B cell (primary cell): ENCODE measurements around the gene ZNF304. TPM values are rescaled to one million over a fixed set of nuclear protein-coding genes. Genes with fewer than 3 reads are reported as not detected.

Source experiments
- ATAC-seq: fragments of 200-7000 bp; cut with Tn5 transposase; one replicate; pipeline ENCODE4 v1.10.0; 2021; ENCODE audit warnings: low read depth, mild to moderate bottlenecking, moderate number of reproducible peaks, moderate library complexity
- CTCF ChIA-PET: fragments of 350-600 bp; sonication (Branson Sonifier 250); formaldehyde crosslinking; loops from one replicate; lab custom pipeline; 2021; ENCODE audit warnings: antibody characterized with exemption, inconsistent platforms; lab: Charles Lee
- POLR2A ChIA-PET: fragments of 350-600 bp; sonication (Branson Sonifier 250); formaldehyde crosslinking; loops from one replicate; lab custom pipeline; 2021; ENCODE audit warnings: antibody characterized with exemption; lab: Charles Lee
- DNase-seq: peaks from one replicate; pipeline ENCODE4 v3.0.0; 2013
- H2AFZ ChIP-seq: 2 replicates; pipeline ENCODE4 v1.6.1; 2012; ENCODE audit warnings: mild to moderate bottlenecking, low read depth, low read length; ENCODE audit not compliant: insufficient read depth, poor library complexity, severe bottlenecking
- H3K27ac ChIP-seq, 2 donors: 1 replicate in 1 of 2; 2 replicates in 1 of 2; pipeline ENCODE4 v1.5.1; 2012 to 2013; ENCODE audit warnings: low read length in 2 of 2, mild to moderate bottlenecking in 2 of 2, moderate library complexity in 1 of 2
- H3K27me3 ChIP-seq, 4 experiments: fragments of 200-600 bp in 1 of 4; sonication (generic) in 1 of 4; replicated peaks in 1 of 4; 1 replicate in 2 of 4; 2 replicates in 2 of 4; pipeline versions ENCODE4 v1.6.1 to v1.7.0; 2013 to 2016; ENCODE audit warnings: low read length in 3 of 4, mild to moderate bottlenecking in 2 of 4, mixed read lengths in 1 of 4, moderate library complexity in 1 of 4; ENCODE audit not compliant: insufficient read depth in 4 of 4, control insufficient read depth in 3 of 4; ENCODE audit errors: control extremely low read depth in 1 of 4
- H3K36me3 ChIP-seq, 2 experiments: replicated peaks in 1 of 2; 1 replicate in 1 of 2; 2 replicates in 1 of 2; pipeline versions ENCODE4 v1.6.1 to v1.7.1; 2013; ENCODE audit warnings: low read length in 1 of 2; ENCODE audit not compliant: insufficient read depth in 2 of 2, control insufficient read depth in 1 of 2; ENCODE audit errors: control extremely low read depth in 1 of 2, extremely low read depth in 1 of 2
- H3K4me1 ChIP-seq, 2 donors: fragments of 200-600 bp in 1 of 2; sonication (generic) in 1 of 2; 1 replicate in 1 of 2; 2 replicates in 1 of 2; pipeline versions ENCODE4 v1.5.1 to v1.6.1; 2013 to 2017; ENCODE audit warnings: low read length in 2 of 2; ENCODE audit not compliant: control insufficient read depth in 2 of 2, insufficient read depth in 2 of 2
- H3K4me2 ChIP-seq: replicated peaks from 2 replicates; pipeline ENCODE3; 2012; ENCODE audit warnings: mild to moderate bottlenecking, low read depth, low read length; ENCODE audit not compliant: poor library complexity, severe bottlenecking
- H3K4me3 ChIP-seq, 5 experiments: fragments of 200-600 bp in 1 of 5; sonication (generic) in 1 of 5; 1 replicate in 3 of 5; 2 replicates in 2 of 5; pipeline versions ENCODE4 v1.5.1 to v1.7.0; 2011 to 2016; ENCODE audit warnings: low read length in 4 of 5, mild to moderate bottlenecking in 4 of 5, low read depth in 2 of 5, control low read depth in 1 of 5, moderate library complexity in 1 of 5; ENCODE audit not compliant: insufficient read depth in 1 of 5; ENCODE audit errors: control extremely low read depth in 1 of 5, extremely low read depth in 1 of 5
- H3K79me2 ChIP-seq: fragments of 200-600 bp; sonication (generic); one replicate; pipeline ENCODE4 v1.6.0; 2016; ENCODE audit warnings: low read length; ENCODE audit not compliant: control insufficient read depth, insufficient read depth
- H3K9ac ChIP-seq: fragments of 200-600 bp; sonication (generic); 2 replicates; pipeline ENCODE4 v1.6.1; 2017; ENCODE audit warnings: mild to moderate bottlenecking, low read length, moderate library complexity
- H3K9me3 ChIP-seq, 3 donors: one replicate each; pipeline versions ENCODE4 v1.6.1 to v1.7.1; 2013; ENCODE audit warnings: low read length in 2 of 3; ENCODE audit not compliant: control insufficient read depth in 2 of 3, insufficient read depth in 1 of 3; ENCODE audit errors: control extremely low read depth in 1 of 3
- H4K20me1 ChIP-seq: 2 replicates; pipeline ENCODE4 v1.6.0; 2012; ENCODE audit warnings: mild to moderate bottlenecking, low read length; ENCODE audit not compliant: insufficient read depth, control insufficient read depth, poor library complexity, severe bottlenecking
- H3K27ac Mint-ChIP-seq: one replicate; pipeline ENCODE4 v1.8.0; 2021; ENCODE audit warnings: mixed read lengths
- H3K27me3 Mint-ChIP-seq: one replicate; pipeline ENCODE4 v1.8.0; 2021; ENCODE audit warnings: mixed read lengths
- H3K4me1 Mint-ChIP-seq: one replicate; pipeline ENCODE4 v1.8.0; 2021; ENCODE audit warnings: mixed read lengths
- H3K4me3 Mint-ChIP-seq: one replicate; pipeline ENCODE4 v1.8.0; 2021; ENCODE audit warnings: mixed read lengths
- H3K9me3 Mint-ChIP-seq: one replicate; pipeline ENCODE4 v1.8.0; 2022; ENCODE audit warnings: mixed read lengths; ENCODE audit not compliant: insufficient read depth
- EZH2 ChIP-seq: IDR thresholded peaks from 2 replicates; pipeline ENCODE4 v1.6.1; 2012; ENCODE audit warnings: borderline replicate concordance, low read depth, mild to moderate bottlenecking, moderate library complexity, low read length; ENCODE audit not compliant: insufficient read depth, poor library complexity, severe bottlenecking
- WGBS: methylation state at CpG from one replicate; pipeline ENCODE4 v1.1.5; 2013; ENCODE audit warnings: missing lambda C conversion rate; ENCODE audit not compliant: insufficient coverage; 5-methylcytosine and 5-hydroxymethylcytosine counted together
- intact Hi-C: fragments of 100-400 bp; cut with micrococcal nuclease; formaldehyde crosslinking; loops from one replicate; pipeline ENCODE4 v1.10.0; 2022
- polyA plus RNA-seq: library from polyadenylated mRNA; depleted of rRNA; stranded (reverse); fragments of >200 nt; gene quantifications from 2 replicates; pipeline ENCODE4 v1.2.3, GENCODE V29; 2012
- total RNA-seq, 2 donors: library from RNA; stranded (reverse); fragments of 120-200 nt in 1 of 2; gene quantifications; 1 replicate in 1 of 2; 2 replicates in 1 of 2; pipeline versions ENCODE4 v1.2.3 to v1.2.4, GENCODE V29; 2013 to 2022
- TF ChIP-seq, protein P1 (sequence below): fragments of 200-600 bp; IDR thresholded peaks from one replicate; pipeline ENCODE4 v1.8.0; 2022; ENCODE audit warnings: antibody characterized with exemption, mild to moderate bottlenecking

ZNF304 gene
- total and polyA plus RNA-seq, 2 donors (not counting 1 experiment from before 2014, with no cell fraction given): 5.0 to 16.2 TPM

DNA sequence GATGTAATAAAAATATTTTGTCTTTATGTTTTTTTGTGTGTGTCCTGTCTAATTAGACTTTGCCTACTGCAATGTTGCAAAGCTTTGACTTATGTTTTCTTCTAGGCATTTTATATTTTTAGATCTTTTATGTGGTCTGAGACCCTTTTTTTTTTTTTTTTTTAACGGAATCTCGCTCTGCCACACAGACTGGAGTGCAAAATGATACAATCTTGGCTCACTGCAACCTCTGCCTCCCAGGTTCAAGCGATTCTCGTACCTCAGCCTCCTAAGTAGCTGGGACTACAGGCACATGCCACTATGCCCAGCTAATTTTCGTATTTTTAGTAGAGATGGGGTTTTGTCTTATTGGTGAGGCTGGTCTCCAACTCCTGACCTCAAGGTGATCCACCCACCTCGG, 8.5 kb upstream of the ZNF304 start:
- Histone ChIP-seq H3K4me1 (no peaks in the 10 kb centered on the region), H3K27ac (no peak overlapping the region), H3K79me2 (no peaks in the 10 kb centered on the region), H3K4me2 (no peak overlapping the region), H3K9me3 (no peaks in the 10 kb centered on the region), H3K27me3 (peaks cover 0 to 3% (median 0%) of the 10 kb centered on the region in 4 experiments), H3K36me3 (no peaks in the 10 kb centered on the region), H2AFZ (no peak overlapping the region), H3K9ac (no peak overlapping the region), H4K20me1 (no peaks in the 10 kb centered on the region), H3K4me3 (no peak overlapping the region)
- ChIA-PET CTCF (interaction anchor here (0.6 kb wide), 1 partner anchor 563 kb away, joined by 3 read pairs; no protein-coding TSS in a partner anchor), POLR2A (no interaction called here)
- H3K4me3 Mint-ChIP-seq: no peak overlapping the region
- H3K4me1 Mint-ChIP-seq: no peaks in the 10 kb centered on the region
- ATAC-seq: no peak
- intact Hi-C loops: no loop called here
- no peak overlapping the region for H3K27ac Mint-ChIP-seq
- H3K9me3 Mint-ChIP-seq: no peaks in the 10 kb centered on the region
- TF ChIP-seq, protein P1, sequence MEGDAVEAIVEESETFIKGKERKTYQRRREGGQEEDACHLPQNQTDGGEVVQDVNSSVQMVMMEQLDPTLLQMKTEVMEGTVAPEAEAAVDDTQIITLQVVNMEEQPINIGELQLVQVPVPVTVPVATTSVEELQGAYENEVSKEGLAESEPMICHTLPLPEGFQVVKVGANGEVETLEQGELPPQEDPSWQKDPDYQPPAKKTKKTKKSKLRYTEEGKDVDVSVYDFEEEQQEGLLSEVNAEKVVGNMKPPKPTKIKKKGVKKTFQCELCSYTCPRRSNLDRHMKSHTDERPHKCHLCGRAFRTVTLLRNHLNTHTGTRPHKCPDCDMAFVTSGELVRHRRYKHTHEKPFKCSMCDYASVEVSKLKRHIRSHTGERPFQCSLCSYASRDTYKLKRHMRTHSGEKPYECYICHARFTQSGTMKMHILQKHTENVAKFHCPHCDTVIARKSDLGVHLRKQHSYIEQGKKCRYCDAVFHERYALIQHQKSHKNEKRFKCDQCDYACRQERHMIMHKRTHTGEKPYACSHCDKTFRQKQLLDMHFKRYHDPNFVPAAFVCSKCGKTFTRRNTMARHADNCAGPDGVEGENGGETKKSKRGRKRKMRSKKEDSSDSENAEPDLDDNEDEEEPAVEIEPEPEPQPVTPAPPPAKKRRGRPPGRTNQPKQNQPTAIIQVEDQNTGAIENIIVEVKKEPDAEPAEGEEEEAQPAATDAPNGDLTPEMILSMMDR: no peak
- TF ChIP-seq EZH2: no peak
- peaks cover 3% of the 10 kb centered on the region for H3K27me3 Mint-ChIP-seq
- DNase-seq: no peak
- WGBS: no CpG with 5 or more reads among the region's 6 CpGs

DNA sequence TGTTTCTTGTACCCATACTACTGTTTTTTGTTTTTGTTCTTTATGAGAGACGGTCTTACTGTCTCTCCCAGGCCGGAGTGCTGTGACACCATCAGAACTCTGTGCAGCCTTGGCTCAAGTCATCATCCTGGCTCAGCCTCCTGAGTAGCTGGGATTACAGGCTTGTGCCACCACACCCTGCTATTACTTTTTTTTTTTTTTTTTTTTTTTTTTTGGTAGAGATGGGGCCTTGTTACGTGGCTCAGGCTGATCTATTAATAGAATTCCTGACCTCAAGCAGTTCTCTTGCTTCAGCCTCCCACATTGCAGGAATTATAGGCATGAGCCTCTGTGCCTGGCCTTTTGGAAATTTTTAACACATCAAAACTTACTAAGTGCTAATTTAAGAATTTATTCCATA, 2.9 kb upstream of the ZNF304 start:
- no peaks in the 10 kb centered on the region for H4K20me1 ChIP-seq
- DNase-seq (no peak), ATAC-seq (no peak)
- peaks cover 25% of the 10 kb centered on the region for H3K4me1 Mint-ChIP-seq
- H3K27ac ChIP-seq: no peak overlapping the region
- H3K9ac ChIP-seq: no peak overlapping the region
- H3K27ac Mint-ChIP-seq: no peak overlapping the region
- POLR2A ChIA-PET: interaction anchor here (0.7 kb wide), 1 partner anchor 126 kb away, joined by 5 read pairs; no protein-coding TSS in a partner anchor
- no peak overlapping the region for H2AFZ ChIP-seq
- no peak overlapping the region for H3K4me3 Mint-ChIP-seq
- intact Hi-C loops: no loop called here
- TF ChIP-seq, protein P1: no peak
- CTCF ChIA-PET: no interaction called here
- H3K9me3 Mint-ChIP-seq: peaks cover 3% of the 10 kb centered on the region
- peaks cover 20% of the 10 kb centered on the region for H3K79me2 ChIP-seq
- no peaks in the 10 kb centered on the region for H3K36me3 ChIP-seq
- peaks cover 0 to 3% (median 0%) of the 10 kb centered on the region in 4 experiments for H3K27me3 ChIP-seq
- H3K27me3 Mint-ChIP-seq: peaks cover 7% of the 10 kb centered on the region
- no peak overlapping the region for H3K4me2 ChIP-seq
- WGBS: no CpG with 5 or more reads among the region's 3 CpGs
- H3K9me3 ChIP-seq: peaks cover 0 to 4% (median 0%) of the 10 kb centered on the region in 3 donors
- no peak overlapping the region for H3K4me3 ChIP-seq
- peaks cover 15 to 19% of the 10 kb centered on the region in 2 donors for H3K4me1 ChIP-seq
